HepG2 (cell line): ENCODE data around the gene MOAP1. TPM values are rescaled to one million over a fixed set of nuclear protein-coding genes. Genes with fewer than 3 reads are reported as not detected.

Experiments used
- BORCS8-MEF2B ChIP-seq: sonication (generic); formaldehyde crosslinking; IDR thresholded peaks from 2 replicates; pipeline ENCODE4 v1.8.0; 2022; ENCODE audit warnings: mild to moderate bottlenecking, missing genetic modification reagents
- CEBPB ChIP-seq: IDR thresholded peaks from 2 replicates; pipeline ENCODE4 v1.6.1; 2011; ENCODE audit warnings: low read depth, low read length, improper control_type of control experiment, borderline replicate concordance
- CHD2 ChIP-seq: IDR thresholded peaks from 2 replicates; pipeline ENCODE4 v1.6.1; 2011; ENCODE audit warnings: low read depth, low read length, improper control_type of control experiment
- GLI4 ChIP-seq: sonication (generic); formaldehyde crosslinking; IDR thresholded peaks from 2 replicates; pipeline ENCODE4 v1.5.1; 2020; ENCODE audit warnings: missing genetic modification reagents, mild to moderate bottlenecking, moderate library complexity, borderline replicate concordance
- HDAC2 ChIP-seq: sonication (generic); formaldehyde crosslinking; IDR thresholded peaks from 2 replicates; pipeline ENCODE4 v1.4.0; 2020; ENCODE audit warnings: missing genetic modification reagents
- HMG20B ChIP-seq: conservative IDR thresholded peaks from 2 replicates; pipeline ENCODE4 v1.6.1; 2016; ENCODE audit warnings: missing genetic modification reagents, missing compliant biosample characterization
- XRCC5 ChIP-seq: fragments of 200-400 bp; formaldehyde crosslinking; optimal IDR thresholded peaks from 2 replicates; pipeline ENCODE3; 2017; ENCODE audit warnings: mild to moderate bottlenecking, low read length
- YEATS2 ChIP-seq: sonication (generic); formaldehyde crosslinking; IDR thresholded peaks from 2 replicates; pipeline ENCODE4 v1.4.0; 2020; ENCODE audit warnings: missing genetic modification reagents, borderline replicate concordance
- ZFP36L2 ChIP-seq: sonication (generic); formaldehyde crosslinking; IDR thresholded peaks from 2 replicates; pipeline ENCODE4 v1.4.0; 2020; ENCODE audit warnings: missing genetic modification reagents
- ZNF235 ChIP-seq: sonication (generic); formaldehyde crosslinking; IDR thresholded peaks from 2 replicates; pipeline ENCODE4 v1.8.1; 2023; ENCODE audit warnings: mild to moderate bottlenecking, missing genetic modification reagents, borderline replicate concordance
- ZNF292 ChIP-seq: sonication (generic); formaldehyde crosslinking; IDR thresholded peaks from 2 replicates; pipeline ENCODE4 v1.8.1; 2022; ENCODE audit warnings: mild to moderate bottlenecking, low read depth, missing genetic modification reagents, borderline replicate concordance
- ZNF350 ChIP-seq: sonication (generic); formaldehyde crosslinking; IDR thresholded peaks from 2 replicates; pipeline ENCODE4 v1.4.0; 2020; ENCODE audit warnings: mild to moderate bottlenecking, low read depth, missing genetic modification reagents, borderline replicate concordance
- ZNF782 ChIP-seq: sonication (generic); formaldehyde crosslinking; IDR thresholded peaks from 2 replicates; pipeline ENCODE4 v1.4.0; 2020; ENCODE audit warnings: missing genetic modification reagents, mild to moderate bottlenecking, borderline replicate concordance
- ZNF792 ChIP-seq: IDR thresholded peaks from 2 replicates; pipeline ENCODE4 v1.6.1; 2016
- polyA plus RNA-seq, 8 experiments: library from polyadenylated mRNA; depleted of rRNA in 3 of 8; stranded (reverse) in 7 of 8; unstranded in 1 of 8; fragments of >200 nt; fragmentation: Illumina TruSeq in 4 of 8; extraction: Trizol in 4 of 8; gene quantifications; 2 replicates each; pipeline versions ENCODE4 v1.2.1 to v1.2.3, GENCODE V29; 2011 to 2016; ENCODE audit warnings: low read depth in 4 of 8, missing spikeins in 1 of 8, mixed read lengths in 1 of 8; ENCODE audit not compliant: insufficient read depth in 1 of 8
- total RNA-seq, 5 experiments: library from RNA; depleted of rRNA; stranded (reverse); fragments of >200 nt; fragmentation: Illumina TruSeq; extraction: Trizol; gene quantifications; 2 replicates each; pipeline ENCODE4 v1.2.3, GENCODE V29; 2016; ENCODE audit warnings: low read depth in 1 of 5
- TF ChIP-seq, protein P1 (sequence below): sonication (generic); formaldehyde crosslinking; IDR thresholded peaks from 2 replicates; pipeline ENCODE4 v1.8.0; 2022; ENCODE audit warnings: mild to moderate bottlenecking, missing genetic modification reagents, moderate library complexity
- TF ChIP-seq, protein P2 (sequence below): IDR thresholded peaks from 2 replicates; pipeline ENCODE4 v1.6.1; 2016; ENCODE audit warnings: control low read depth
- TF ChIP-seq, protein P3 (sequence below): sonication (generic); formaldehyde crosslinking; IDR thresholded peaks from 2 replicates; pipeline ENCODE4 v1.4.0; 2020; ENCODE audit warnings: missing genetic modification reagents

Gene MOAP1
- total and polyA plus RNA-seq, 2 of the 13 experiments (the other 11 are each of a cell fraction or from before 2014, with no cell fraction given), result 14.6 to 47.0 TPM

DNA sequence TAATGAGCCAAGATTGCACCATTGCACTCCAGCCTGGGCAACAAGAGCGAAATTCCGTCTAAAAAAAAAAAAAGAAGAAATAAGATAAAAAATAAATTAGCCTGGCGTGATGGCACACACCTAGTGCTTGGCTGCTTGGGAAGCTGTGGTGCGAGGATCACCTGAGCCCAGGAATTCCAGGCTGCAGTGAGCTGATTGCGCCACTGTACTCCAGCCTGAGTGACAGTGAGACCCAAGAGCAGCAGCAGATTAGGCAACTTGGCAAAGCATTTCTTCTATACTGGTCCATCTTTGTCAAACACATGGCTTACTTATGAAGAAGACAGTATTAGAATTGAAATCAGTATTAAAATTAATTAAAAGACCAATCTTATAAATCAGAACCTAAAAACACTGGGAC lies 15.9 kb upstream of the MOAP1 start (continued):
- TF ChIP-seq ZFP36L2 (CRISPR knock-in tag) (no peak), HMG20B (CRISPR knock-in tag) (no peak), ZNF350 (CRISPR knock-in tag) (no peak), ZNF292 (CRISPR knock-in tag) (0 out of 2 replicates have a peak, but pooled peaks have one; percentile 40), HDAC2 (CRISPR knock-in tag) (no peak), ZNF782 (CRISPR knock-in tag) (no peak), GLI4 (CRISPR knock-in tag) (no peak), CEBPB (peak; percentile 93), XRCC5 (no peak), ZNF792 (CRISPR knock-in tag) (no peak), YEATS2 (no peak), ZNF235 (CRISPR knock-in tag) (no peak), CHD2 (no peak), BORCS8-MEF2B (CRISPR knock-in tag) (no peak)
- TF ChIP-seq, protein P1, sequence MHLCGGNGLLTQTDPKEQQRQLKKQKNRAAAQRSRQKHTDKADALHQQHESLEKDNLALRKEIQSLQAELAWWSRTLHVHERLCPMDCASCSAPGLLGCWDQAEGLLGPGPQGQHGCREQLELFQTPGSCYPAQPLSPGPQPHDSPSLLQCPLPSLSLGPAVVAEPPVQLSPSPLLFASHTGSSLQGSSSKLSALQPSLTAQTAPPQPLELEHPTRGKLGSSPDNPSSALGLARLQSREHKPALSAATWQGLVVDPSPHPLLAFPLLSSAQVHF (CRISPR knock-in tag), result no peak
- TF ChIP-seq, protein P2, sequence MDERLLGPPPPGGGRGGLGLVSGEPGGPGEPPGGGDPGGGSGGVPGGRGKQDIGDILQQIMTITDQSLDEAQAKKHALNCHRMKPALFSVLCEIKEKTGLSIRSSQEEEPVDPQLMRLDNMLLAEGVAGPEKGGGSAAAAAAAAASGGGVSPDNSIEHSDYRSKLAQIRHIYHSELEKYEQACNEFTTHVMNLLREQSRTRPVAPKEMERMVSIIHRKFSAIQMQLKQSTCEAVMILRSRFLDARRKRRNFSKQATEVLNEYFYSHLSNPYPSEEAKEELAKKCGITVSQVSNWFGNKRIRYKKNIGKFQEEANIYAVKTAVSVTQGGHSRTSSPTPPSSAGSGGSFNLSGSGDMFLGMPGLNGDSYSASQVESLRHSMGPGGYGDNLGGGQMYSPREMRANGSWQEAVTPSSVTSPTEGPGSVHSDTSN (CRISPR knock-in tag), result peak; percentile 24; the same call in 1 of the 2 replicates
- TF ChIP-seq, protein P3, sequence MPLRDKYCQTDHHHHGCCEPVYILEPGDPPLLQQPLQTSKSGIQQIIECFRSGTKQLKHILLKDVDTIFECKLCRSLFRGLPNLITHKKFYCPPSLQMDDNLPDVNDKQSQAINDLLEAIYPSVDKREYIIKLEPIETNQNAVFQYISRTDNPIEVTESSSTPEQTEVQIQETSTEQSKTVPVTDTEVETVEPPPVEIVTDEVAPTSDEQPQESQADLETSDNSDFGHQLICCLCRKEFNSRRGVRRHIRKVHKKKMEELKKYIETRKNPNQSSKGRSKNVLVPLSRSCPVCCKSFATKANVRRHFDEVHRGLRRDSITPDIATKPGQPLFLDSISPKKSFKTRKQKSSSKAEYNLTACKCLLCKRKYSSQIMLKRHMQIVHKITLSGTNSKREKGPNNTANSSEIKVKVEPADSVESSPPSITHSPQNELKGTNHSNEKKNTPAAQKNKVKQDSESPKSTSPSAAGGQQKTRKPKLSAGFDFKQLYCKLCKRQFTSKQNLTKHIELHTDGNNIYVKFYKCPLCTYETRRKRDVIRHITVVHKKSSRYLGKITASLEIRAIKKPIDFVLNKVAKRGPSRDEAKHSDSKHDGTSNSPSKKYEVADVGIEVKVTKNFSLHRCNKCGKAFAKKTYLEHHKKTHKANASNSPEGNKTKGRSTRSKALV, result no peak
